ENCODE data around the gene EXPH5. TPM values are rescaled to one million over a fixed set of nuclear protein-coding genes. Genes with fewer than 3 reads are reported as not detected.

EXPH5 gene
- total and polyA plus RNA-seq, 2 of the 8 experiments (the other 6 are each of a cell fraction or from before 2014, with no cell fraction given), result 1.1 to 11.5 TPM

DNA sequence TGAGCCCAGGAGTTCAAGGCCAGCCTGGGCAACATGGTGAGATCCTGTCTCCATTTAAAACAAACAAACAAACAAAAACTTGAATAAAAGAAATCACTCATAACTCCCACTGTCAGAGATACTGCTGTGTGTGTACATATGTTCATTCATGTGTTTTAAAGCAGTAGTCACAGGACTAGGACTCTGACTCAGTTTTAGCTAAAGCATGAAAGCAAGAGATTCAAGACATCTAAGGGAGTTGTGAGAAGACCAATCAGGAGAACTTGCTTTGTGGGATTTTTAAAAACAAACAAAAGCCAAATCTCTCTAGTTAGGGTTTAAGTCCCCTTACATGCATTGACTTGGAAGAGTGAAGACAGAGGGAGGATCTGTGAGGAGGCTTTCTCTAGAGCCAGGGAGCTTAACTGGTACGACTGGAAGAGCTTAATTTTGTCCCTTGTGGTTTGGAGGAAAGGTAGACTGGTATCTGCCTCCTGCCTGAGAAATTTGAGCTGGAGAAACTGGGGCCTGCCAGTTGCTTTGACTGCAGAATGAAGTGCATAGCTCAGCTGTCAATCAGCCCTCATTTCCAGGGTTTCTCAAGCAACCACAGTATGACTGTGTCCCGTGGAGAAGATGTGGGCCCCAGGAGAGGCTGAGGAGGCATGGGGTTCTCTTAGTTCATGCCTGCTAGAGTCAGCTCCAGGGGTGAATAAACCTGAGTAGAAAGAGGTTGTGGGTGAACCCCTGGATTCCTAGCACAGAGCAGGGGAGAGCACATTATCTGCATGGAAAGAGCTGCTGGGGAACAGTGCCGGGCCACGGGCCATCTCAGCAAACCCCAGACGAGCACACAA lies 30.6 kb downstream of the EXPH5 start (continued):
- TF ChIP-seq EZH2 (IDR thresholded peaks at IDR 0.05; ENCODE audit: low read depth, low read length, severe bottlenecking), result no peak
- no peak for TF ChIP-seq GABPA (IDR thresholded peaks at IDR 0.05; ENCODE audit: borderline replicate concordance, insufficient read depth, low read length)
- no peak for TF ChIP-seq SUZ12 (IDR thresholded peaks at IDR 0.05; ENCODE audit: low read length)
- TF ChIP-seq, protein P1, sequence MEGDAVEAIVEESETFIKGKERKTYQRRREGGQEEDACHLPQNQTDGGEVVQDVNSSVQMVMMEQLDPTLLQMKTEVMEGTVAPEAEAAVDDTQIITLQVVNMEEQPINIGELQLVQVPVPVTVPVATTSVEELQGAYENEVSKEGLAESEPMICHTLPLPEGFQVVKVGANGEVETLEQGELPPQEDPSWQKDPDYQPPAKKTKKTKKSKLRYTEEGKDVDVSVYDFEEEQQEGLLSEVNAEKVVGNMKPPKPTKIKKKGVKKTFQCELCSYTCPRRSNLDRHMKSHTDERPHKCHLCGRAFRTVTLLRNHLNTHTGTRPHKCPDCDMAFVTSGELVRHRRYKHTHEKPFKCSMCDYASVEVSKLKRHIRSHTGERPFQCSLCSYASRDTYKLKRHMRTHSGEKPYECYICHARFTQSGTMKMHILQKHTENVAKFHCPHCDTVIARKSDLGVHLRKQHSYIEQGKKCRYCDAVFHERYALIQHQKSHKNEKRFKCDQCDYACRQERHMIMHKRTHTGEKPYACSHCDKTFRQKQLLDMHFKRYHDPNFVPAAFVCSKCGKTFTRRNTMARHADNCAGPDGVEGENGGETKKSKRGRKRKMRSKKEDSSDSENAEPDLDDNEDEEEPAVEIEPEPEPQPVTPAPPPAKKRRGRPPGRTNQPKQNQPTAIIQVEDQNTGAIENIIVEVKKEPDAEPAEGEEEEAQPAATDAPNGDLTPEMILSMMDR (IDR thresholded peaks at IDR 0.05; ENCODE audit: control extremely low read depth in 1 of 3, insufficient read depth in 1 of 3, low read depth in 1 of 3, low read length in 3 of 3), result no peak
- TF ChIP-seq, protein P2, sequence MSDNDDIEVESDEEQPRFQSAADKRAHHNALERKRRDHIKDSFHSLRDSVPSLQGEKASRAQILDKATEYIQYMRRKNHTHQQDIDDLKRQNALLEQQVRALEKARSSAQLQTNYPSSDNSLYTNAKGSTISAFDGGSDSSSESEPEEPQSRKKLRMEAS (IDR thresholded peaks at IDR 0.05), result no peak
